ENCODE data around the gene FKBP9. TPM values are rescaled to one million over a fixed set of nuclear protein-coding genes. Genes with fewer than 3 reads are reported as not detected.
A peak's percentile ranks its signal among the peaks of the same experiment; 100 is the strongest.

Gene FKBP9
- total and polyA plus RNA-seq, 2 experiments from 2014 or later: 88.8 to 109 TPM

DNA sequence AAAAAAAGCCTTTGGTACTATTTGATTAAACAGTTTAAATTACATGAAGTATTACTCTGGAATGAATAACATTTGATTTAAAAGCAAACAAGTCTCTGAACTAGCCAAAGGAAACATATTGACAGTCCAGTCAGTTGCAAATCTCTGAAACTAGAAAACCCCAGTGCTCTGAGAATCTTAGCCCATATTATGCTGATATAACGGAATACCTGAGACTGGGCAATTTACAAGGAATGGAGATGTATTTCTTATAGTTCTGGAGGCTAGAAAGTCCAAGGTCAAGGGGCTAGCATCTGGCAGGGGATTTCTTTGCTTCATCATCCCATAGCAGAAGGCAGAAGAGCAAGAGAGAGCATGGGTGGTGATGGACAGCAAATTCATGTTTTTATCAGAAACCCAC is 21.7 kb upstream of the FKBP9 start:
- H3K9me2 ChIP-seq (replicated peaks; ENCODE audit: insufficient read depth): no peaks in the 10 kb centered on the region
- H3K36me3 ChIP-seq (replicated peaks; ENCODE audit: insufficient read depth, low read depth): no peaks in the 10 kb centered on the region
- WGBS (ENCODE audit: low lambda C conversion rate, missing lambda C conversion rate): 92% methylated on average over 1 of the region's 1 CpG
- H3K9me3 ChIP-seq (ENCODE audit: low read depth): no peaks in the 10 kb centered on the region
- no peak overlapping the region for H2AFZ ChIP-seq
- TF ChIP-seq CTCF (IDR thresholded peaks at IDR 0.05; ENCODE audit: poor library complexity) (no peak), EZH2phosphoT487 (IDR thresholded peaks at IDR 0.05; ENCODE audit: low read depth, severe bottlenecking, unreplicated experiment) (no peak), EZH2 (IDR thresholded peaks at IDR 0.05; ENCODE audit: borderline replicate concordance) (no peak)
- peaks cover 26% of the 10 kb centered on the region for H4K20me1 ChIP-seq (ENCODE audit: insufficient read depth, poor library complexity, severe bottlenecking)
- H3K79me2 ChIP-seq: peaks cover 87% of the 10 kb centered on the region
- no peak overlapping the region for H3K4me2 ChIP-seq
- peaks cover 13% of the 10 kb centered on the region for H3K4me1 ChIP-seq (ENCODE audit: insufficient read depth)
- H3K27me3 ChIP-seq: no peaks in the 10 kb centered on the region
- no peak overlapping the region for H3K4me3 ChIP-seq
- no peak overlapping the region for H3K27ac ChIP-seq
- DNase-seq (ENCODE audit: low spot score): no peak

GRCh38 chr7:32936689-32937088 is 20.6 kb upstream of the FKBP9 start:
- Histone ChIP-seq H2AFZ (no peak overlapping the region), H3K27me3 (no peaks in the 10 kb centered on the region), H3K27ac (no peak overlapping the region), H3K9me2 (replicated peaks; ENCODE audit: insufficient read depth) (no peaks in the 10 kb centered on the region), H3K4me1 (ENCODE audit: insufficient read depth) (peaks cover 22% of the 10 kb centered on the region), H3K79me2 (peaks cover 87% of the 10 kb centered on the region), H4K20me1 (ENCODE audit: insufficient read depth, poor library complexity, severe bottlenecking) (peaks cover 27% of the 10 kb centered on the region), H3K36me3 (replicated peaks; ENCODE audit: insufficient read depth, low read depth) (no peaks in the 10 kb centered on the region), H3K4me2 (no peak overlapping the region), H3K9me3 (ENCODE audit: low read depth) (no peaks in the 10 kb centered on the region), H3K4me3 (no peak overlapping the region)
- 77% methylated on average over 3 of the region's 3 CpGs for WGBS (ENCODE audit: low lambda C conversion rate, missing lambda C conversion rate)
- TF ChIP-seq EZH2 (IDR thresholded peaks at IDR 0.05; ENCODE audit: borderline replicate concordance): no peak
- no peak for TF ChIP-seq EZH2phosphoT487 (IDR thresholded peaks at IDR 0.05; ENCODE audit: low read depth, severe bottlenecking, unreplicated experiment)
- no peak for TF ChIP-seq CTCF (IDR thresholded peaks at IDR 0.05; ENCODE audit: poor library complexity)
- no peak for DNase-seq (ENCODE audit: low spot score)

DNA sequence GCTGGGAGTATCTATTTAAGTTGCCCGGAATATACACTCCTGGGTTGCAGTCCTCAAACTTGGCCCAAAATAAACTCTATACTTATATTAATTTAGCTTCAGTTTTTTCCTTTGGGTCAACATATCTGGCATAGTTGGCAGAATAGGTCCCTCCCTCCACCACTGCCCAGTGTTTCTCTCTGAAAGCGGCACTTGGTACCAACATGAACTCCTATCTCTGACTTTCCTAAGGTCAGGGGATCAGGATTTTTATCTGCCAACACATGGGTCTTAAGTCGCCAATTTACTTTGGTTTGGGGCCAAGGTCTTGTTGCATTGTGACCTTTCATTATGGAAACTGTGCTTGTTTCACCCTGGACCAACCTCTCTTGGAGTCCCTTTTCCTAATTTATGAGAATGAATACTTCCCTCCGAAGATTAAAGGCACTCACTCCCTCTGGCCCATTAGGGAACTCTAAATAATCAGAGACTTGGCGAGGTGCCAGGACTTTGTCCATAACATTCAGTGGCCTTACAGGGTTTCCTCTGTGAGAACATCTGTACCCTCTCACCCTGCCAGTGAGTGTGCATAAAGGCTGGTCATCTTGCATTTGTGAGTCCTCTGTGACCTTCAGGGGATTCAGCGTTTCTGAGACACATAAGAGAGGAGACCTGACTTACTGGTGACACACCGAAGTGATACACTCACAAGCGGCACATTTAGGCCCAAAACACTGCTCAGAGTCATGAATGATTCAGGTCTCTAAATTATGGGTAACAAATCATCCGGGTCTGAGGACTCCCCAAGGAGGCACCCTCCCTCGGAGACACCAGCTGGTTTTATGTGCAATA is 19.7 kb upstream of the FKBP9 start:
- Histone ChIP-seq H3K27ac (peak overlapping the region; percentile 37), H4K20me1 (ENCODE audit: insufficient read depth, poor library complexity, severe bottlenecking) (peaks cover 27% of the 10 kb centered on the region), H3K4me3 (no peak overlapping the region), H3K79me2 (peaks cover 85% of the 10 kb centered on the region), H3K36me3 (replicated peaks; ENCODE audit: insufficient read depth, low read depth) (no peaks in the 10 kb centered on the region), H3K4me1 (ENCODE audit: insufficient read depth) (peaks cover 22% of the 10 kb centered on the region), H2AFZ (no peak overlapping the region), H3K27me3 (no peaks in the 10 kb centered on the region), H3K4me2 (no peak overlapping the region), H3K9me2 (replicated peaks; ENCODE audit: insufficient read depth) (no peaks in the 10 kb centered on the region), H3K9me3 (ENCODE audit: low read depth) (no peaks in the 10 kb centered on the region)
- WGBS (ENCODE audit: low lambda C conversion rate, missing lambda C conversion rate): 61% methylated on average over 10 of the region's 10 CpGs
- peak; percentile 43 for DNase-seq (ENCODE audit: low spot score)
- TF ChIP-seq CTCF (IDR thresholded peaks at IDR 0.05; ENCODE audit: poor library complexity): no peak
- no peak for TF ChIP-seq EZH2phosphoT487 (IDR thresholded peaks at IDR 0.05; ENCODE audit: low read depth, severe bottlenecking, unreplicated experiment)
- no peak for TF ChIP-seq EZH2 (IDR thresholded peaks at IDR 0.05; ENCODE audit: borderline replicate concordance)

Data from hepatocyte (in vitro differentiated cells).